ENCODE measurements around the gene C11orf97.

C11orf97 gene

GRCh38 chr11:94574193-94574961, 62.1 kb downstream of the C11orf97 start:
- in situ Hi-C loops (cut with MboI; ENCODE audit: low sequenced_read_pairs, unreplicated experiment) = no loop called here
- no peak for TF ChIP-seq CTCF (IDR thresholded peaks at IDR 0.05; ENCODE audit: borderline replicate concordance, control extremely low read depth, extremely low read depth, insufficient read depth, missing control alignments)
- no peak for DNase-seq (ENCODE audit: low spot score)

GRCh38 chr11:94576306-94576705, 64.0 kb downstream of the C11orf97 start:
- no peak for TF ChIP-seq CTCF (IDR thresholded peaks at IDR 0.05; ENCODE audit: borderline replicate concordance, control extremely low read depth, extremely low read depth, insufficient read depth, missing control alignments)
- in situ Hi-C loops (cut with MboI; ENCODE audit: low sequenced_read_pairs, unreplicated experiment) = no loop called here
- DNase-seq (ENCODE audit: low spot score) = no peak

GRCh38 chr11:94577841-94578240, 65.6 kb downstream of the C11orf97 start:
- no peak for DNase-seq (ENCODE audit: low spot score)
- in situ Hi-C loops (cut with MboI; ENCODE audit: low sequenced_read_pairs, unreplicated experiment) = no loop called here
- TF ChIP-seq CTCF (IDR thresholded peaks at IDR 0.05; ENCODE audit: borderline replicate concordance, control extremely low read depth, extremely low read depth, insufficient read depth, missing control alignments) = no peak

Measured in GM13976 (cell line).